Mucosa of rectum (tissue), 2 donors: ENCODE measurements around the gene PCDHB3.
"Not testable (repeated sequence)": the region's sequence is repeated elsewhere in the genome, so short reads cannot be mapped to it uniquely, and the experiment has no call there.

Source experiments
- H3K27ac ChIP-seq, 2 donors: one replicate each; pipeline ENCODE4 v1.7.0; 2013; ENCODE audit warnings: inconsistent platforms in 2 of 2, low read depth in 2 of 2, low read length in 2 of 2
- H3K27me3 ChIP-seq, 2 donors: one replicate each; pipeline ENCODE4 v1.7.0; 2013; ENCODE audit warnings: low read length in 2 of 2; ENCODE audit not compliant: control insufficient read depth in 2 of 2, insufficient read depth in 2 of 2
- H3K36me3 ChIP-seq, 2 donors: one replicate each; pipeline ENCODE4 v1.7.0; 2013; ENCODE audit warnings: low read length in 2 of 2; ENCODE audit not compliant: control insufficient read depth in 2 of 2, insufficient read depth in 2 of 2
- H3K4me1 ChIP-seq, 2 donors: one replicate each; pipeline ENCODE4 v1.7.0; 2013; ENCODE audit warnings: low read length in 2 of 2, mild to moderate bottlenecking in 1 of 2; ENCODE audit not compliant: control insufficient read depth in 2 of 2, insufficient read depth in 2 of 2
- H3K4me3 ChIP-seq, 2 donors: one replicate each; pipeline ENCODE4 v1.7.0; 2013; ENCODE audit warnings: low read length in 2 of 2
- H3K9ac ChIP-seq, 2 donors: one replicate each; pipeline ENCODE4 v1.7.0; 2013; ENCODE audit warnings: low read length in 2 of 2, low read depth in 1 of 2, mild to moderate bottlenecking in 1 of 2
- H3K9me3 ChIP-seq, 2 donors: one replicate each; pipeline ENCODE4 v1.7.0; 2013; ENCODE audit warnings: low read length in 2 of 2; ENCODE audit not compliant: control insufficient read depth in 2 of 2
- donor health status: healthy.
- donor health status: Normal muscosa, but diverticular disease.

The PCDHB3 gene

DNA sequence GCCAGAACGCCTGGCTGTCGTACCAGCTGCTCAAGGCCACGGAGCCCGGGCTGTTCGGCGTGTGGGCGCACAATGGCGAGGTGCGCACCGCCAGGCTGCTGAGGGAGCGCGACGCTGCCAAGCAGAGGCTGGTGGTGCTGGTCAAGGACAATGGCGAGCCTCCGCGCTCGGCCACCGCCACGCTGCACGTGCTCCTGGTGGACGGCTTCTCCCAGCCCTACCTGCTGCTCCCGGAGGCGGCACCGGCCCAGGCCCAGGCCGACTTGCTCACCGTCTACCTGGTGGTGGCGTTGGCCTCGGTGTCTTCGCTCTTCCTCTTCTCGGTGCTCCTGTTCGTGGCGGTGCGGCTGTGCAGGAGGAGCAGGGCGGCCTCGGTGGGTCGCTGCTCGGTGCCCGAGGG lies 3.7 kb upstream of the PCDHB3 start:
- H3K4me3 ChIP-seq, H3K27me3 ChIP-seq, H3K36me3 ChIP-seq, H3K4me1 ChIP-seq, H3K9ac ChIP-seq, H3K27ac ChIP-seq: not testable (repeated sequence)
- peaks cover 0 to 16% of the 10 kb centered on the region in 2 donors for H3K9me3 ChIP-seq

GRCh38 chr5:141101059-141101458 lies 786 bp downstream of the PCDHB3 start:
- Histone ChIP-seq H3K4me3 (peak overlapping the region in 1 of 2 donors; percentile 59), H3K4me1 (no peaks in the 10 kb centered on the region), H3K27me3 (no peaks in the 10 kb centered on the region), H3K9me3 (peaks cover 0 to 6% of the 10 kb centered on the region in 2 donors), H3K36me3 (no peaks in the 10 kb centered on the region), H3K27ac (no peak overlapping the region), H3K9ac (no peak overlapping the region)

DNA sequence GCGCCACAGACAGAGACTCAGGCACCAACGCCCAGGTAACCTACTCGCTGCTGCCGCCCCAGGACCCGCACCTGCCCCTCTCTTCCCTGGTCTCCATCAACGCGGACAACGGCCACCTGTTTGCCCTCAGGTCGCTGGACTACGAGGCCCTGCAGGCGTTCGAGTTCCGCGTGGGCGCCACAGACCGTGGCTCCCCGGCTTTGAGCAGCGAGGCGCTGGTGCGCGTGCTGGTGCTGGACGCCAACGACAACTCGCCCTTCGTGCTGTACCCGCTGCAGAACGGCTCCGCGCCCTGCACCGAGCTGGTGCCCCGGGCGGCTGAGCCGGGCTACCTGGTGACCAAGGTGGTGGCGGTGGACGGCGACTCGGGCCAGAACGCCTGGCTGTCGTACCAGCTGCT lies 1.8 kb downstream of the PCDHB3 start:
- not testable (repeated sequence) for H3K27ac ChIP-seq, H3K9ac ChIP-seq, H3K27me3 ChIP-seq, H3K4me1 ChIP-seq, H3K9me3 ChIP-seq, H3K4me3 ChIP-seq, H3K36me3 ChIP-seq

DNA sequence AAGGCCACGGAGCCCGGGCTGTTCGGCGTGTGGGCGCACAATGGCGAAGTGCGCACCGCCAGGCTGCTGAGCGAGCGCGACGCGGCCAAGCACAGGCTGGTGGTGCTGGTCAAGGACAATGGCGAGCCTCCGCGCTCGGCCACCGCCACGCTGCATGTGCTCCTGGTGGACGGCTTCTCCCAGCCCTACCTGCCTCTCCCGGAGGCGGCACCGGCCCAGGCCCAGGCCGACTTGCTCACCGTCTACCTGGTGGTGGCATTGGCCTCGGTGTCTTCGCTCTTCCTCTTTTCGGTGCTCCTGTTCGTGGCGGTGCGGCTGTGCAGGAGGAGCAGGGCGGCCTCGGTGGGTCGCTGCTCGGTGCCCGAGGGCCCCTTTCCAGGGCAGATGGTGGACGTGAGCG lies 2.2 kb downstream of the PCDHB3 start:
- not testable (repeated sequence) for H3K4me3 ChIP-seq, H3K9ac ChIP-seq, H3K27me3 ChIP-seq, H3K4me1 ChIP-seq, H3K9me3 ChIP-seq, H3K27ac ChIP-seq, H3K36me3 ChIP-seq

DNA sequence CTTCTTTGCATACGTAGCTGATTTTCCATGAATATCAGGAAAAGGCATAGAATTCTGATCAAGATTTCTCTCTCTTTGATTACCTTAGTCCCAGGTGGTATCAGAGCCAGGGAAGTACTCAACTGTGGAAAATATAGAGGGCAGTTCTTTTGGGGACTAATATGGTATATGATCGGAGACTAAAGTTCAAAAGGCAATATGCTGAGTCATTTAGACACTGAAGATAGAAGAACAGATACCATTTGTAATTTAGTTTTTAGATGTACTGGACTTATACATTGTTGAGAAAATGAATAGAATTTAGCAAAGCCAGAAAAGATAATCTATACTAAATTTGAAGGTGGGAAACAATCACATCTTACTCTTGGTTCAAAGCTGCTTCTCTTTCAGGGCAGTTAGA lies 5.1 kb downstream of the PCDHB3 start:
- peaks cover 0 to 9% of the 10 kb centered on the region in 2 donors for H3K9me3 ChIP-seq
- H3K9ac ChIP-seq = no peak overlapping the region
- no peak overlapping the region for H3K4me3 ChIP-seq
- no peak overlapping the region for H3K27ac ChIP-seq
- no peaks in the 10 kb centered on the region for H3K36me3 ChIP-seq
- H3K4me1 ChIP-seq = no peaks in the 10 kb centered on the region
- no peaks in the 10 kb centered on the region for H3K27me3 ChIP-seq

- no peaks in the 10 kb centered on the region for H3K4me1 ChIP-seq
- H3K9ac ChIP-seq = no peak overlapping the region
- no peak overlapping the region for H3K4me3 ChIP-seq
- peaks cover 0 to 2% of the 10 kb centered on the region in 2 donors for H3K9me3 ChIP-seq
- no peak overlapping the region for H3K27ac ChIP-seq
- H3K27me3 ChIP-seq = no peaks in the 10 kb centered on the region
- H3K36me3 ChIP-seq = no peaks in the 10 kb centered on the region
These were observed 19.0 kb downstream of the PCDHB3 start for GRCh38 chr5:141119250-141119649.

DNA sequence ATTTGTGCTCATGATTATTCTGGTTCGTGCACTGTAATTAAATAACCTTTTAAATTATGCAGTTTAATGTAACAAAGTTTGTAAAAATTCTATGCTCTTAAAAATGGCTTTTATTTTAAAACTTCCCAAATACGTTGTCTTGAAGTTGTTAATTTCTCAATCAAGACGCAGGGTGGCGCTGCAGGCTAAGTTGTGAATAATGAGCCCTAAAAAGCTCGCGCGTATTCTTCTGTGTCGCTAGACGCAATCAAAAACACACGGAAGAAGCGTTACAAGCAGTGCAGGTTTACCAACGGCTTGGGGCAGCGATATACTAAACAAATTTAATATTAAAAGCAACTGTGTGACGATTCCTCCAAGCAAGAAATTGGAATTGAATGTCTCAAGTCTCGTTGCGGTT lies 21.3 kb downstream of the PCDHB3 start, which contains the start of gene PCDHB4:
Gene PCDHB4 (plus strand): TSS at position 256 of the 400 bp plus-strand sequence. CDS start 181 bp downstream, outside the sequence.
- H3K27ac ChIP-seq = no peak within 1 kb of the TSS

DNA sequence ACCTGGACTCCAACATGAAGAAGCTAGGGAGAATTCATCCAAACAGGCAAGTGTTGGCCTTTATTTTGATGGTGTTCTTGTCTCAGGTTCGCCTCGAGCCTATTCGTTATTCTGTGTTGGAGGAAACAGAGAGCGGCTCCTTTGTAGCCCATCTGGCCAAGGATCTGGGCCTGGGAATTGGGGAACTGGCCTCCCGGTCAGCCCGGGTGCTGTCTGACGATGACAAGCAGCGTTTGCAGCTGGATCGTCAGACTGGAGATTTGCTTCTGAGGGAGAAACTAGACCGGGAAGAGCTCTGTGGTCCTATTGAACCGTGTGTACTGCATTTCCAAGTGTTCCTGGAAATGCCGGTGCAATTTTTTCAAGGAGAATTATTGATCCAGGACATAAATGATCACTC lies 21.7 kb downstream of the PCDHB3 start:
- Histone ChIP-seq H3K9ac (no peak overlapping the region), H3K36me3 (no peaks in the 10 kb centered on the region), H3K4me3 (peak overlapping the region in 1 of 2 donors; percentile 35), H3K27ac (no peak overlapping the region), H3K9me3 (no peaks in the 10 kb centered on the region), H3K27me3 (no peaks in the 10 kb centered on the region), H3K4me1 (no peaks in the 10 kb centered on the region)

More for the DNA sequence above, 21.3 kb downstream of the PCDHB3 start, which contains the start of gene PCDHB4:
- Histone ChIP-seq H3K36me3 (no peaks in the 10 kb centered on the region), H3K27me3 (no peaks in the 10 kb centered on the region), H3K4me1 (no peaks in the 10 kb centered on the region), H3K4me3 (peak within 1 kb of the TSS in 1 of 2 donors; percentile 35), H3K9ac (no peak within 1 kb of the TSS), H3K9me3 (peaks cover 0 to 2% of the 10 kb centered on the region in 2 donors)

GRCh38 chr5:141123396-141124135 lies 23.3 kb downstream of the PCDHB3 start:
- not testable (repeated sequence) for H3K9ac ChIP-seq, H3K4me1 ChIP-seq, H3K27me3 ChIP-seq, H3K4me3 ChIP-seq, H3K27ac ChIP-seq, H3K36me3 ChIP-seq, H3K9me3 ChIP-seq

- no peaks in the 10 kb centered on the region for H3K36me3 ChIP-seq
- no peak overlapping the region for H3K27ac ChIP-seq
- peaks cover 0 to 4% of the 10 kb centered on the region in 2 donors for H3K9me3 ChIP-seq
These were observed 27.0 kb downstream of the PCDHB3 start for GRCh38 chr5:141127305-141127704.

More at GRCh38 chr5:141127305-141127704, 27.0 kb downstream of the PCDHB3 start:
- H3K4me3 ChIP-seq = no peak overlapping the region
- no peaks in the 10 kb centered on the region for H3K27me3 ChIP-seq
- no peaks in the 10 kb centered on the region for H3K4me1 ChIP-seq
- H3K9ac ChIP-seq = no peak overlapping the region
